HS-27A (cell line): ENCODE results near the gene RB1.
"Not testable (repeated sequence)": the region's sequence is repeated elsewhere in the genome, so short reads cannot be mapped to it uniquely, and the experiment has no call there.

Source experiments
- DNase-seq: peaks from one replicate; pipeline ENCODE4 v3.0.0-alpha.2; 2012; ENCODE audit warnings: low read depth, missing footprints

RB1 gene

DNA sequence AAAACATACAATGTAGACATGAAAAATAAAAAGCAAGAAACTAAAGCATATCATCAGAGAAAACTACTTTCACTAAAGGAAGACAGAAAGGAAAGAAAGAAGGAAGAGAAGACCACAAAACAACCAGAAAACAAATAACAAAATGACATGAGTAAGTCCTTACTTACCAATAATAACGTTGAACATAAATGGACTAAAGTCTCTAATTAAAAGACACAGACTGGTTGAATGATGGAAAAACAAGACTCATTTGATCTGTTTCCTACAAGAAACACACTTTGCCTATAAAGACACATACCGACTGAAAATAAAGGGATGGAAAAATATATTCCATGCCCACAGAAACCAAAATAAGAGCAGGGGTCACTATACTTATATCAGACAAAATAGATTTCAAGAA lies 46.0 kb downstream of the RB1 start:
- no peak for DNase-seq

DNA sequence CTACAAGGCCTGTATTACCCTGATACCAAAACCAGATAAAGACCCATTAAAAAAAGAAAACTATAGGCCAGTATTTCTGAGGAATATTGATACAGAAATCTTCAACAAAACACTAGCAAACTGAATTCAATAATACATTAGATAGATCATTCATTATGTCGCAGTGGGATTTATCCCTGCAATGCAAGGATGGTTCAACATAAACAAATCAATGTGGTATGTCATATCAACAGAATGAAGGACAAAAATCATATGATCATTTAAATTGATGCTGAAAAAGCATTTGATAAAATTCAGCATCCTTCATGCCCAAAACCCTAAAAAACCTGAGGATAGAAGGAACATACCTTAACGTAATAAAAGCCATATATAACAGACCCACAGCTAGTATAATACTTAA lies 50.0 kb downstream of the RB1 start:
- DNase-seq = no peak

DNA sequence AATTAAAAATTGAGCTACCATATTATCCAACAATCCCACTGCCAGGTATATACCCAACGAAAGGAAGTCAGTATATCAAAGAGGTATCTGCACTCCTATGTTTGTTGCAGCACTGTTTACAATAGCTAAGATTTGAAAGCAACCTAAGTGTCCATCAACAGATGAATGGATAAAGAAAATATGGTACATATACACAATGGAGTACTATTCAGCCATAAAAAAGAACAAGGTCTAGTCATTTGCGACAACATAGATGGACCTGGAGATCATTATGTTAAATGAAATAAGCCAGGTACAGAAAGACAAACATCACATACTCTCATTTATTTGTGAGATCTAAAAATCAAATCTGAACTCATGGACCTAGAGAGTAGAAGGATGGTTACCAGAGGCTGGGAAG lies 52.0 kb downstream of the RB1 start:
- DNase-seq = not testable (repeated sequence)

DNA sequence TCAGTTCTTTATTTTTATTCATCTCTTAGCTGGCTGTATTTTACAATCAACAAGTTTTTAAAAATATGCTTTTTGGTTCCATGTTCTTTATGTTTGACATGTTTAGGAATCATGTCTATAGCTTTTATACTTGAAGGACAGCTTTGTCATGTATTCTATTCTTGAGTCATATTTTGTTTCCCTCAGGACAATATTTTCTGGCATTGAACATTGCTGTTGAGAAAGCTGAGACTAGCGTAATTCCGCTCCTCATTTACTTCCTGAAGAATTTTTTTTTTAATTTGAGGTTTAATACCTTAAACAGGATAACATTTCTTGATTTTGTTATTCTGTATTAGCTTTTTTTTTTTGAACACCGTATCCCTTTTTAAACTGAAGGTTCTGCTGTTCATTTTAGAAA lies 53.2 kb downstream of the RB1 start:
- DNase-seq = no peak

DNA sequence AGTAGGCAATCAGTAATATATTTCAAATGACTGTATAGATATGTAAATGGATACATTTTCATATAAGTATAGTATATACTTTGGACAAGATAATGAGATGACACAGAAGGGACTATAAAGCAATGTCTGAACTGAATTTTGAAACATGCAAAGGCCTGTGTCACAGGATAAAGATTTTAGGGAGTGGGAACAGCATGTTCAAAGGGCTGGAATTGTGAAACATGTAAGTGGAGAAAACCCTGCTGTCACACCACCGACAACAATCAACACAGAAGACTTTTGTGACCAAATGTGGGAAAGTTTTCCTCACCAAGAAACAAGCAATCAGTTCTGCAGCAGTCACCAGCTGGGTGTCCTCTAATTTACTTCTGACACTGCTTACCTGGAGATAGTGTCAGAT lies 66.4 kb downstream of the RB1 start:
- DNase-seq = no peak

DNA sequence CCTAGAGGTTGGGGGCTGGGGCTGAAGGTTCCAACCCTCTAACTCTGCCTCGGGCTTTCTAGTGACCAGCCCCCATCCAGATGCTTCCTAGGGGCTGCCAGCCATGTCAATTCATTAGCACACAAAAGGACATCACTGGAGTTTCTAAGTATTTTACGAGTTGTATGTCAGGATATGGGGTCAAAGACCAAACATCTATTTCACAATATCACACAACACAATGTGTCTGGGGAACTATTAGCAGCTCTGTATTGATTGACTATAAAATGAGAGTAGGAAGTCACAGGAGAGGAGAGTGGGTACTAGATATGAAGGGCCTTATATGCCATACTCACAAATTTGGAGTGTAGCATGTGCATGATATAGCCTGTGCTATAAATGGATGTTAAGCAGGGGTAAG lies 67.3 kb downstream of the RB1 start:
- no peak for DNase-seq

DNA sequence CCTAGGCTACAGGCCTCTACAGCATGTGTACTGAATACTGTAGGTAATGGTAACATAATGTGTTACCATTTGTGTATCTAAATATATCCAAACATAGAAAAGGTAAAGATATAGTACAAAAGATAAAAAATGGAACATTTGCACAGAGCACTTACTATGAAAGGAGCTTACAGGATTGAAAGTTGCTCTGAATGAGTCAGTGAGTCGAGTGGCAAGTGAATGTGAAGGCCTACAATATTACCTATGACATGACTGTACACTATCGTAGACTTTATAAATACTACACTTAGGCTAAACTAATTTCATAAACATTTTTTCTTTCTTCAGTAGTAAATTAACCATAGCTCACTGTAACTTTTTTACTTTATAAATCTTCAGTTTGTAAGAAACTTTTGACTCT lies 74.3 kb downstream of the RB1 start:
- DNase-seq = no peak

DNA sequence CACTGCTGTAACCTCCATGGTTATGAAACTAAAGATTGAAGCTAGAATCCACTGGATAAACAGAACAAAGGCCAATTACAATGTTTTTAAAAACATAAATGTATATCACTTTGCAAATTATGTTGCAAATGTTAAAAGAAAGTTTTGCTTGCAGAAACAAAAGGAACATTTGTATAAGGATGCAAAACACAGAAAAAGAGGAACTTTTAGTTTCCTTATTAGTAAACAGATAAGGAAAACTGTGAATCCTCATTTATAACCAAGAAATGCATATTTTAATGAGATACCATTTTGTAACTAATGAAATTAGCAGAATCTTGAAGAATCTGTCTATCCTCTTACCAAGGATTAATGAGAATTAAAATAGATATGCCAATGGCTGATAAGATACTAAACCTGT lies 77.0 kb downstream of the RB1 start:
- no peak for DNase-seq

DNA sequence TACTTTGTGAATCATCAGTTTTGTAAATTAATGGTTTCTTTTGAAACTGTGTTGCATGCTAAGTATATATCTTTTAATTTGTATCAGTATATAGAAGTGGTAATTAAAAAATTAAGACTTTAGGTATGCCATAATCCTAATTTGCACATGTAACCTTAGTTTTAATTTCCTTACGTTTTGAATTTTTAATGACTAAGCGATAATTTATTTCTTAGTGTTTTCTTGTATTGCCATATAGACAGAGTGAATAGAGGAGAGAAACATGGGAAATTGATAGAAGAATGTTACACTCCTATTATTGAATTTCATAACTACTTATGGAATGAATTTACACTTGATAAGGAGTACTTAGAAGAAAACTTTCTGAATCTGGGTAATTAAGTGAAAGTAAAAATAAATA lies 79.8 kb downstream of the RB1 start:
- no peak for DNase-seq

DNA sequence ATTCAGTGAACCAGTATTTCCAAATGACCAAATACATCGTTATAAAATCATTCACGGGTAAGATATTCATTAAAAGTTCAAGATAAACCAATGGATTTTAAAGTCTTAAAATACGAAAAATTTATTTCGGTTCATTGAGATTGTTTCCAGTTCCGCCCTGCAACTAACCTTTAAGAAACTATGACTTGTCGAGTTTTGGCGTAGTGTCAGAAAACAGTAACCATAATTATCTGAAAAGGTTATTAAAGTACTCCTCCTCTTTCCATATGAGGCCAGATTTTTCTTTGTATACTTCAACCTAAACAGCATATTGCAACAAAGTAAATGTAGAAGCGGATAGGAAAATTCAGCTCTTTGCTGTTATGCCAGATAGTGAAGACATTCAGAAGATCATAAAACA lies 83.3 kb downstream of the RB1 start:
- no peak for DNase-seq

DNA sequence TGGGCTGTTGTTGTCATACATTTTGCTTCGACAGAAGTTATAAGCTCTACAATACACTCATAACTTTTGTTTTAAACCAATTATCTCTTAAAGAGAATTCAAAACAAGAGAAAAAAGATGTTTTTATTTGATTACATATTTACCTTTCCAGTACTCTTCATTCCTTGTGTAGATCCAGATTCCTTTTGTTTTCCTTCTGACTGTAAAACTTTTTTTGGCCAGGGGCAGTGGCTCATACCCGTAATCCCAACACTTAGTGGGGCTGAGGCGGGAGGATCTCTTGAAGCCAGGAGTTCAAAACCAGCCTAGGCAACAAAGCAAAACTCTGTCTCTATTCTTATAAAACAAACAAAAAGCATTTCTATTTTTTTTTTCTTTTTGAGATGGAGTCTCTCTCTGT lies 87.7 kb downstream of the RB1 start:
- DNase-seq = no peak

DNA sequence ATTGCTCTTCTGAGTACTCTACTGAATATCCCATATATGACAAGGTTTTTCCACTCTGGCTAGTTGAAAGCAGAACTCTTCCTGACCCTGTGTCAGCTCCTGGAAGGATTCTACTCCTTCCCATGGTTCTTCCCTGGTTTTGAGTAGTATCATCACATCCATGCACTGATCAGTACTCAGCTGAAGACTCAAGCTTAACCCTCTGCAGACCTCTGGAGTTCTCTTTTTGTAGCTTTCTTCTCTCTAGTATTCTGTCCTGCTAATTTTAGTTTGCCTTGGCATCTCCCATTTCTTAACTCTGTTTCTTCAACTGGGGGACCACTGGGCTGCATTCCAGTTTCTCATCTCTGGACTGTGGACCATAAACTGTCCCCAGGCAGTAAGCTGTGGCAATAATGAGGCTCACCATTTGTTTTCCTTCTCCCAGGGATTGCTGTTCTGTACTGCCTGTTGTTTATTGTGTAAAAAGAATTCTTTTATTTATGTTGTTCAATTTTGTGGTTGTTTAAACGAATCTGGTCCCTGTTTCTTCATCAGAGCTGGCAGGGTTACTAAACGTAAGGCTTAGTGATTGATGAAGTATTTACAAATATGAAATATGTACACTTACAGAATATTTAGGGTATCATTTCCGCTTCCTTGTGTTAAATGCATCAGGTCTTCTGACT lies 89.6 kb downstream of the RB1 start:
- no peak for DNase-seq

DNA sequence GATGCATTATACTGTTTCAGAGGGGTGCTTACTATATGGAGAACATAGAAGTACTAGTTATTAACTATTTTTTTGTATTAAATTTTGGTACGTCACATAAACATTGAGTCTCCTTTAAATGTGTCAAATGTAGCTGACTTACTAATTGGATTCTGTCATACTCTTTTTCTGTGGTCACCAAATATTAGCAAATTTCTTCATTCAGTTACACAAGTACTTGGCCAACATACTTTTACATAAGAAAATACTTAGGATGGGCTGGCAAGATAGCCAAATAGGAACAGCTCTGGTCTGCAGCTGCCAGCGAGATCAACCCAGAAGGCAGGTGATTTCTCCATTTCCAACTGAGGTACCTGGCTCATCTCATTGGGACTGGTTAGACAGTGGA lies 90.1 kb downstream of the RB1 start:
- no peak for DNase-seq

DNA sequence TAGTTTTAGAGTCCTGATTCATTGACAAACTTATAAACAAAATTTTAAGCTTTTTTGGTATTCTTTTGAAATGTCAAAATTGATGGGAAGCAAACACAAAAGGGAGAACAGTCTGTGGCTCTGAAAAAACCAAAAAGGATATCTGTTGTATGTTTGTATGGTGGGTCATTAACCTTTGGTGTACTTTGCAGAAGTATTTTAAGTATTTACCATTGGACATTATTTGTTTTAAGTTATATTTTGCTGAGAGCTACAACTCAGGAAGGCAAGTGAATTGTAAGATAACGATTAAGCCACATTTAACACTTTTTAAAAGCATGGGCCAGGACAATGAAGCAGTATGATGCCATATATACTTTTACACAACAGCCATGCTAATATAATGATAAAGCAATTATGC lies 94.2 kb downstream of the RB1 start:
- no peak for DNase-seq

DNA sequence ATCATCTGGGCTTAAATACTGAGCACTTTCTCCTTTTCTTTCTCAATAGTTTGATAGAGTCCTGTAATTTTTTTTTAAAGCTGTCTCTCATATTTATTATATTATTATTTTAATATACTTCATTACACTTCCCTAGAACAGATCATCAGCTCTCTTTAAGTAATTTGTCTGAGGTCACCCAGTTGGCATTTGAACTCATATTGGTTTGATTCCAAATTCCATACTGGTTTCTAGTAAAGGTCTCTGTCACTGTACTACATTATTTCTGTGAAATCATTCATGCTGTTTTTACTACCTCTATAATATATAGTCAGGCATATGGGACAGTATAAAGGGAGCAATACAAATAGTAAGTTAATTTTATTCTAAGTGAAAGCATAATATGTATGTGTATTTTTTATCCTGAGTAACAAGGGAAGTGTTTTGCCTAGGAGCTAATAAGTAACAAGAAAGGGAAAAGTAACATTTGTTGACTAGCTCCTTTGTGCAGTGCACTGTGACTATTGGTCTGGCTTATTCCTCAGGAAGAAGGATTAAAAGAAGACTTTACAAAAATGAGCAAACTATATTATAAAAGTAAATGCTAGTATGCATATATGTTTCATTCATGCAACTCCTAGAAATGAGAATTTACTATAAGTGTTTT lies 95.0 kb downstream of the RB1 start:
- DNase-seq = no peak

DNA sequence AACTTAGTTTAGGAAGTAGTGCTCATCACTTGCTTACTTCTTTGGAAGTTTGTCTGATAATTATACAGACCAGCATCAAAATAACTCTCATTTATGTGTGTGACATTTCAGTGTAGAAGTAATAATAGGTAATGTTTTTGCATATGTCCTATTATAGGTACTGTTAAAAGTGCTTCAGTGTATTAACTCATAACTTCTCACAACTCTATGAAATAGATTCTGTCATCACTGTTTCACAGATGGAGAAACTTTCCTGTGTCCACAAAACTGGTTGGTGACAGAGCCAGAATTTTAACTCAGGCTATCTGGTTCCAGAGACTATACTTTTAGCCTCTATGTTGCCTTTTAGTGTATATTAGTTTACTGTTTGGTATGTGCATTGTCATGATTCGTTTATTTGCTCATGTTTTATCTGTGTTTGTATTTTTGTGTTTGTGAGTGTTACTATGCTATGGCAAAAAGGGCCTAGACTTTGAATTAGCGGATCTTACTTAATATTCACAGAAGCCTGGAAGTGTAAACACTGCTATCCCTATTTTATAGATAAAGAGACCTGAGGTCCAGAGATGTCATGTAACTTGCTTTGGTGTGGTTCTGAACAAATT lies 96.6 kb downstream of the RB1 start:
- DNase-seq = no peak

DNA sequence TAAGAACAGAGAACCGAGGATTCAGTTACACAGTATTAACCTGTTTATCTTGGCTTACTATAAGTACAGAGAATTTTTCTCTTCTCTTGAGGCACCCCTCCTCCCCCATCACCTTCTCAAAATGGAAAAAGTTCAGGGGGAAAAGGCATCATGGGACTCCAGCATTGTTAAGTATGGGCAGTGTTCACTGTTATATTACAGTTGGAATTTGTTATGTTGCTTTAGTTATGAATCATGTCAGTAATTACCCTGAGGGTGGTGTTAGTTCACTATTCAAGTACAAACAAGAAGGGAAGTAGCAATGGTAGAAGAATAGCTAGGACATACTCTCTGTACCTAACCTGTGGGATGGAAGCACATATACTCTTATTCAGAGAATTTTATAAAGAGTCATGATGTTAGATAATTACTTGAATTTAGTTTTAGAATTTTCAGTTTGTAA lies 97.3 kb downstream of the RB1 start:
- DNase-seq = no peak

DNA sequence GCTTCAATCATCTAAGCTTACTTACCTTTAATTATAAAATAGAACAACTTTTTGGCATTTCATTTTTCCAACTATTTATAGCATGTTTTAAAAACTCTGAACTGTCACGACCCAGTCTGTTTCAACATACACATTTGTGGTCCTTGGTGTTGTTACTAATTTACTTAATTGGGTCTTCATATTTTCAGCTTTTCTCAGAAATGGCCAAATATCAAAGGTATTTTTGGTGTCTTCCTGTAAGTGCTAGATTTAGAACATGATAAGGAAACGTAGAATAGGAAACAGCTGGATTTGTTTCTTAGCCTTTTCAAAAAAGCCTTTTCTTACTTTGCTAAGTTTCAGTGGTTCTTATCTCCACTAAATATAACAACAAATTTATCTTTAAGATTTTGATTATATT lies 97.9 kb downstream of the RB1 start:
- no peak for DNase-seq

DNA sequence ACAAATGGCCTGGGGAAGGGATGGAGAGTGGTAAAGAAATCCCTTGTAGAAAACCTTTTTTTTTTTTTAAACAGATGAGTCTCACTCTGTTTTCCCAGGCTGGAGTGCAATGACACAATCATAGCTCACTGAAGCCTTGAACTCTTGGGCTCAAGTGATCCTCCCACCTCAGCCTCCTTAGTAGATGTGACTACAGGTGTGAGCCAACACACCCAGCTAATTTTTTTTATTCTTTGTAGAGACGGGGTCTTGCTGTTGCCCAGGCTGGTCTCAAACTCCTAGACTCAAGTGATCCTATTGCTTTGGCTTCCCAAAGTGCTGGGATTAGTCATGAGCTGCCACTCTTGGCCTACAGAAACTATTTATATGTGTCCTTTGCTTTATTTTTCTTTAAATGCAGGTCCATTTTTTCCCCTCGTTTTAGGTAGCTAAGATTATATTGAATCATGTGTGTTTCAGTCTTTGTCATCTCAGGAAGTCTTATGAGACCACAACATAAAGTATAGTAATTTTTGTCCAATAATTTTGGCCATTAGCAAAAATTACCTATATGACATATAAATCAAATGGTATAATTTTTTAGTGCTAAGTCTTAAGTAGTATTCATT lies 98.9 kb downstream of the RB1 start:
- no peak for DNase-seq

DNA sequence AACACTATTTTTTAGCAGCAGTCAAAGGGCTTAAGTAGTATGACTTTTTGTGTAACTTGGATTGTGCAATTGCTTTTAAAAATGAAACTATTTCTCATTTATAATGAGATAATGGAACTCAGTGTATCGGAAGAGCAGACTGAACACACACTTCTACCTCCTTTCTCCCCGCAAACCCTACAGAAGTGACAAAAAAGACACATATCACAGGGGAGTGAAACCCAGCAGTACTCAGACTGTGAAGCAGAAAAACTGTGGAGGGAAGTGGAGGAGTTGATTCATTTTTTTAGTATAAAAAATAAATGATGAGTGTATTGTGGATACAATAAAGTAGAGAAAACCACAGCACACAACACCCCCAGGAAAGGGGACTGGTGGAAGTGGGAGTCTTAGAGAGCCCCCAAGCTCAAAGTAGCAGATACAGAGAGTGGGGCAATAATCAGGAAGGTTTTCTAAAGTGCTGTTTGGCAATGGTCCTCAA lies 99.6 kb downstream of the RB1 start:
- DNase-seq = no peak

DNA sequence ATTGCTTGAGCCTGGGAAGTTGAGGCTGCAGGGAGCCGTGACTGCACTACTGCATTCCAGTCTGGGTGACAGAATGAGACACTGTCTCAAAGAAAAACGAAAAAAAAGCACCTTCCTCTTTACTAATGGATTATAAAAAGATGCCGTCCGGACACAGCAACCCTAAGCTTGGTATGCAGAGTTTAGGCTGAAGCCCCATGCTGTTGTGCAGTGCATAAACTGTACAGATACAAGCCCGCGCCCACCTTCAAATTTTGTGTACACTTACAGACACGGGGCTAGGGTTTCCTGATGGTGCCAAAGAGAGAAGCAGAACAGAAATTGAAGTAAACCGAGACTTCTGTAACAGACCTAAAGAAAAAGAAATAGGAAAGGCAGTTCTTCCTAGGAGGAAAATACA lies 100.4 kb downstream of the RB1 start:
- DNase-seq = no peak

DNA sequence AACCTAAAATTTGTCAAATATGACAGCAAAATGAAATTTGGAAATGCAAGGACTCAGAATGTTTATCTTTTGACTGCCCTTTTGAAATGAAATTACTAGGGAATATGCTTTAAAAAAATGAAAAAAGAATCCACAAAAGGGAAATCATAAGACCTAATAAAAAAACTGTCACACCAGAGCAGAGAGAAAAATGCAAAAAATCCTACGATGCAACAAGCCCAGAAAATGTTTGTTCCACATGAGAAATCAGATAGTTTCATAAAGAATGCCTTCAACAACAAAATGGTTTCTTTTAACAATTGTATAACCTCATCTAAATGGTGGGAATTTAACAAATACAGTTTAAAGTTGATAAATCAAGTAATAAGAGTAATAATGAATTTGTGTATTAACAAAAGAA lies 101.4 kb downstream of the RB1 start:
- no peak for DNase-seq

DNA sequence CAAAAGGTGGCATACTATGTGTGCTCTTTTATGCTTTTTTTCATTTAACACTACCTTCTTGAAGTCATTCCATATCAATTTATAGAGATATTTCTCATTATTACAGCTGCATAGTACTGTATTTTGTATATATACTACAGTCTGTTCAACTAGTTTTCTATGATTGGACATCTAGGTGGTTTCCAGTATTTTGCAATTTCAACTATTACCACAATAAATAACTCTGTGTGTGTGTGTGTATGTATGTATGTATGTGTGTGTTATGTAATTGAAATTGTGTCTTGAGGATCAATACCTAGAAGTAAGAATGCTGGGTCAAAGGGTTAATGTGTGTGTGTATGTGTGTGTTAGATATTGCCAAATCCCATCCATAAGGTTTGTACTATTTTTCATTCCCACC lies 102.3 kb downstream of the RB1 start:
- DNase-seq = no peak
